ENCODE results near the gene KLHL30.

DNA sequence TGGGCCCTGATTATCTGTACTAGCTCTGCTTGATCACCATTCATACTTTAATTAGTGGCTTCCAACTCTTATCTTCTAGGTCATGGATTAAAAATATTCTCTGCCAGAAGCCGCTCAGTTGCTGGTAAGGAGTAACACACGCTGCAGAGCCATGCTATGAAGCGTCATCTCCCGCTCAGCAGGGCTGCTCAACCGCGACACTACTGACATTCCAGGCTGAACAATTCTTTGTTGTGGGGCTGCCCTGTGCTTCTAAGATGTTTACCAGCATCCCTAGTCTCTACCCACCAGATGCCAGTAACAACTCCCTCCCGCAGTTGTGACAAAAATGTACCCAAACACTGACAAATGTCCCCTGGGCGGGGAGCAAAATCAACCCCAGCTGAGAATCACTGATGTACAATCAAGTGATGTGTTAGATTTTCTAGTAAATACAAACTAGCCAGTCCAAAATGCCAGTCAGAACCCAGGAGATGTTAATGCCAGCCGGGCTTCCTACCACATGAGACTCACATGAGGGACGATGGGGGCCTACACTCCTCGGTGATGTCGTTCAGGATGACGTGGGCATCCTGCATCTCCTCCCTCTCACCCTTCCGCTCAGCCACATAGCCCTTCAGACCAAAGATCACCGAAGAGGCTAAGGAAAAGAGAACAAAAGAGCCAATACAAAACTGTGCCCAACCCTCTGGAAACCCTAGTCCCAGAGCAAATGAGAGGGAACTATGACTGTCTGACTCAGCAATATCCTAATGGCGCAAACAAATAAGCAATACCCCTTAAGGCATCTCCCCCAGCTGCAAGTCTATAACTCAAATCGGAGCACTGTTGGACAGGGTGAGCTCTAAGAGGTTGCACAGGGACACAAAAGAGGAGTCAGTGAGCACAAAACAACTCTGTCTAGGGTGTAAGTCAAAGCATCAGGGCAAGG is 49.4 kb downstream of the KLHL30 start:
- TF ChIP-seq, protein P1, sequence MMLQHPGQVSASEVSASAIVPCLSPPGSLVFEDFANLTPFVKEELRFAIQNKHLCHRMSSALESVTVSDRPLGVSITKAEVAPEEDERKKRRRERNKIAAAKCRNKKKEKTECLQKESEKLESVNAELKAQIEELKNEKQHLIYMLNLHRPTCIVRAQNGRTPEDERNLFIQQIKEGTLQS (IDR thresholded peaks at IDR 0.05), result no peak
- TF ChIP-seq, protein P2, sequence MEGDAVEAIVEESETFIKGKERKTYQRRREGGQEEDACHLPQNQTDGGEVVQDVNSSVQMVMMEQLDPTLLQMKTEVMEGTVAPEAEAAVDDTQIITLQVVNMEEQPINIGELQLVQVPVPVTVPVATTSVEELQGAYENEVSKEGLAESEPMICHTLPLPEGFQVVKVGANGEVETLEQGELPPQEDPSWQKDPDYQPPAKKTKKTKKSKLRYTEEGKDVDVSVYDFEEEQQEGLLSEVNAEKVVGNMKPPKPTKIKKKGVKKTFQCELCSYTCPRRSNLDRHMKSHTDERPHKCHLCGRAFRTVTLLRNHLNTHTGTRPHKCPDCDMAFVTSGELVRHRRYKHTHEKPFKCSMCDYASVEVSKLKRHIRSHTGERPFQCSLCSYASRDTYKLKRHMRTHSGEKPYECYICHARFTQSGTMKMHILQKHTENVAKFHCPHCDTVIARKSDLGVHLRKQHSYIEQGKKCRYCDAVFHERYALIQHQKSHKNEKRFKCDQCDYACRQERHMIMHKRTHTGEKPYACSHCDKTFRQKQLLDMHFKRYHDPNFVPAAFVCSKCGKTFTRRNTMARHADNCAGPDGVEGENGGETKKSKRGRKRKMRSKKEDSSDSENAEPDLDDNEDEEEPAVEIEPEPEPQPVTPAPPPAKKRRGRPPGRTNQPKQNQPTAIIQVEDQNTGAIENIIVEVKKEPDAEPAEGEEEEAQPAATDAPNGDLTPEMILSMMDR (IDR thresholded peaks at IDR 0.05 in 2 of 3, conservative IDR thresholded peaks at IDR 0.05 in 1 of 3; ENCODE audit: borderline replicate concordance in 1 of 3, insufficient read depth in 1 of 3, low read depth in 2 of 3, low read length in 2 of 3), result no peak
- TF ChIP-seq SP1 (IDR thresholded peaks at IDR 0.05; ENCODE audit: low read depth), result no peak
- TF ChIP-seq YY1 (IDR thresholded peaks at IDR 0.05; ENCODE audit: extremely low read depth, insufficient replicate concordance, low read depth, low read length), result no peak
- no peak for TF ChIP-seq ZNF274 (IDR thresholded peaks at IDR 0.05; ENCODE audit: low read depth, low read length)
- TF ChIP-seq EZH2 (IDR thresholded peaks at IDR 0.05), result no peak
